Aorta (tissue), 5 donors: ENCODE data around the gene PHLDA2. TPM values are rescaled to one million over a fixed set of nuclear protein-coding genes. Genes with fewer than 3 reads are reported as not detected.

Experiments
- ATAC-seq: fragments of 200-7000 bp; cut with Tn5 transposase; one replicate; pipeline ENCODE4 v1.9.1; 2022; ENCODE audit warnings: moderate library complexity; ENCODE audit not compliant: low FRiP score
- DNase-seq, 2 donors: peaks; one replicate each; pipeline ENCODE4 v3.0.0-alpha.2; 2020
- H3K27ac ChIP-seq, 2 donors: one replicate each; pipeline ENCODE4 v1.5.1; 2013; ENCODE audit warnings: low read length in 2 of 2, mild to moderate bottlenecking in 2 of 2, moderate library complexity in 2 of 2, control low read depth in 1 of 2, inconsistent platforms in 1 of 2, low read depth in 1 of 2
- H3K27me3 ChIP-seq, 2 donors: one replicate each; pipeline ENCODE4 v1.6.1; 2013; ENCODE audit warnings: control low read depth in 1 of 2, low read length in 1 of 2, mild to moderate bottlenecking in 1 of 2, moderate library complexity in 1 of 2; ENCODE audit not compliant: insufficient read depth in 2 of 2, control insufficient read depth in 1 of 2
- H3K36me3 ChIP-seq, 2 donors: one replicate each; pipeline ENCODE4 v1.6.1; 2013; ENCODE audit warnings: control low read depth in 1 of 2, low read length in 1 of 2, mild to moderate bottlenecking in 1 of 2; ENCODE audit not compliant: insufficient read depth in 2 of 2, control insufficient read depth in 1 of 2
- H3K4me1 ChIP-seq, 2 donors: one replicate each; pipeline ENCODE4 v1.6.1; 2013; ENCODE audit warnings: low read length in 2 of 2, control low read depth in 1 of 2, mild to moderate bottlenecking in 1 of 2, moderate library complexity in 1 of 2; ENCODE audit not compliant: insufficient read depth in 2 of 2, control insufficient read depth in 1 of 2
- H3K4me3 ChIP-seq, 2 donors: one replicate each; pipeline ENCODE4 v1.5.1; 2013; ENCODE audit warnings: low read length in 2 of 2, control low read depth in 1 of 2, mild to moderate bottlenecking in 1 of 2
- H3K9me3 ChIP-seq: one replicate; pipeline ENCODE4 v1.6.1; 2013; ENCODE audit warnings: mild to moderate bottlenecking, low read length; ENCODE audit not compliant: control insufficient read depth
- WGBS, 2 donors: extraction: QIAGEN DNeasy Blood & Tissue Kit; methylation state at CpG; one replicate each; pipeline ENCODE4 v1.1.7; 2013; 5-methylcytosine and 5-hydroxymethylcytosine counted together
- intact Hi-C, 2 donors: fragments of 100-400 bp; cut with DNase I; formaldehyde crosslinking; loops; one replicate each; pipeline versions ENCODE4 v1.14.2 to v1.15.0; 2022
- polyA plus RNA-seq, 2 donors: library from polyadenylated mRNA; stranded (reverse); fragments of 200-250 nt; gene quantifications; one replicate each; pipeline ENCODE4 v1.2.3, GENCODE V29; 2013
- total RNA-seq, 2 donors: library from RNA; stranded (reverse); fragmentation: NEBNext Ultra II Directional; extraction: Animal tissue kit (Norgen Biotek cat#: 25700); gene quantifications; one replicate each; pipeline ENCODE4 v1.2.1, GENCODE V29; 2021
- donor health status: healthy with polysubstance abuse.
- donor health status: Bipolar disorder and iron deficiency.
- donor health status: DM: no; HTN: no; CAD: no.
- donor health status: DM: no; HTN: no; CAD: no.
- donor health status: DM: yes; HTN: yes; CAD: no.

PHLDA2 gene
- total and polyA plus RNA-seq, 4 donors = 6.4 to 17.2 (median 7.2) TPM

DNA sequence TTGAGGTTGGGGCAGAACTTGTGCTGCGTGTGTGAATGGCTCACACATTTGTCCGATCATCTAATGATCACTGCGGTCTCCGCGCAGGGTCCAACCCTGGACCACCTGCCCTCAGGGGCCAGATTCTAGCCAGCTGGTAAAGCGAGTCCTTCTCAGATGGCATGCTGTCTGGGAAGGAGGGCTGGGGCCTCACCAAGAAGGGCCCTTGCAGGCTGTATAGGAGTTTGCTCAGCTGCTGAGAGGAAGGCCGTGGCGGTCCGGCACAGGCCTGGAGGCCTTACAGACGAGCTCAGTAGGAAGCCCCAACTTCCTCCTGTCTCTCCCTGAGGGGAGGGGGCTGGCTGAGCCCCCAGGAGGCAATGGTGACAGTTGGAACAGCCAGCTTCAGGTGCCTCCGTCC, 13.7 kb downstream of the PHLDA2 start:
- 92 to 95% methylated on average over 11 of the region's 11 CpGs for WGBS, 2 donors
- ATAC-seq = no peak

DNA sequence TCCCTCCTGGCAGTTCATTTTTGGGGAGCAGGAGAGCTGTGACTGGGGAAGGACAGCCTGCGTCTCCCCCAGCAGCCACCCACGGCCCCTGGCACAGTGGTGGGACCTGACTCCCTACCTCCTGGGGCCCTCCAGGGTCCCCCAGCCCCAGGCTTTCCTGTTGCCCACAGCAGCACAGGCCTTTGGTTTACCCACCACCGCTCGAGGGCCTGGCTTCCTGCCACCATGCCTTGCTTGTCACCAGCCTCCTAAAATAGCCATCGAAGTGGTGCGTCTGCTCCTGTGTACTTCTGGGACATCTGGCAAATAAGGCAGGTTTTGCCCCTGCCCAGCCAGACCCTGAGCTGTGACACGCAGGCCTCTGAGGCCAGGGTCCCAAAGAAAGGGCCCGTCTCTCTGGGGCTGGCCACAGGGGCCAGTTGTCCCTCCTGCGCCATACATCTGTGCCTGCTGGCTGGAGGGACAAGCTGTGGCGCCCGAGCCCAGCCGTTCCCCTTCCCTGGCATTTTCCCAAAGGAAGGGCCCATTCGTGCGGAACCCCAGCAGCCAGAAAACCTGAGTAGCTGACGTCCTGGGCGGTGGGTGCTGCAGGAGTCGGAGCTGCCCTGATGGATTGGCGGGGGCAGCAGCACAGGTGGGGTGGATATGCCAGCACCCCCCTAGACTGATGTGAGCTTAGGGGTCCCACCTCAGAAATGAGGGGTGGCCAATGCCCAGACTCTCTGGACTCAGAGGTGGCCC, 14.6 kb downstream of the PHLDA2 start:
- no peaks in the 10 kb centered on the region for H3K4me1 ChIP-seq
- ATAC-seq (no peak), DNase-seq (no peak)
- no peaks in the 10 kb centered on the region for H3K27me3 ChIP-seq
- no peak overlapping the region for H3K4me3 ChIP-seq
- no peaks in the 10 kb centered on the region for H3K36me3 ChIP-seq
- WGBS, 2 donors = 51 to 55% methylated on average over 18 of the region's 18 CpGs
- H3K27ac ChIP-seq = no peak overlapping the region
- intact Hi-C loops = no loop called here
- no peaks in the 10 kb centered on the region for H3K9me3 ChIP-seq

More for the DNA sequence above, 13.7 kb downstream of the PHLDA2 start:
- Histone ChIP-seq H3K27ac (no peak overlapping the region), H3K4me3 (no peak overlapping the region), H3K27me3 (no peaks in the 10 kb centered on the region), H3K36me3 (no peaks in the 10 kb centered on the region), H3K4me1 (no peaks in the 10 kb centered on the region), H3K9me3 (no peaks in the 10 kb centered on the region)
- no peak for DNase-seq
- intact Hi-C loops = no loop called here

GRCh38 chr11:2913776-2914175, 15.4 kb downstream of the PHLDA2 start:
- DNase-seq = no peak
- no peak for ATAC-seq
- Histone ChIP-seq H3K4me3 (no peak overlapping the region), H3K4me1 (no peaks in the 10 kb centered on the region), H3K27me3 (no peaks in the 10 kb centered on the region), H3K36me3 (no peaks in the 10 kb centered on the region), H3K27ac (no peak overlapping the region), H3K9me3 (no peaks in the 10 kb centered on the region)
- WGBS, 2 donors = 85 to 89% methylated on average over 9 of the region's 9 CpGs
- intact Hi-C loops = no loop called here

DNA sequence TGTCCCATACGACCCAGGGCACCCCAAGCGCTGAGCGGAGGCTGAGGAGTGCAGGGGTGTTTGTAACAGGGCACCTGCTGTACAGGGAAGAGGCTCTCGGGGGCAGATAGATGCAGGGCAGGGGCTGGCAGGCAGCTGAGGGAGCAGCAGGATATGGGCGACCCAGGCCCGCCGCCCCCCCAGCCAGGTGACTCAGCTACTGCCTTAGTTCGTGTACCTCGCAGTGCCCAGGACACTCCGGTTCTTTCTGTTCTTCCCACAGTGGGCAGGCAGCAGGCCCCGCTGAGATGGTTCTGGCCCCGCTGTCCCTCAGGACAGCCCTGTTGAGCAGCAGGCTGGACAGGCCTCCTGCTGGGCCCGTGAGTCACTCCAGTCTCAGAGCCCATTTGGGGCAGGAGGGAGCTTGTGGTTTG, 16.2 kb downstream of the PHLDA2 start:
- intact Hi-C loops = no loop called here
- 86 to 91% methylated on average over 13 of the region's 13 CpGs for WGBS, 2 donors
- Histone ChIP-seq H3K27me3 (no peaks in the 10 kb centered on the region), H3K4me3 (no peak overlapping the region), H3K4me1 (no peaks in the 10 kb centered on the region), H3K27ac (no peak overlapping the region), H3K36me3 (no peaks in the 10 kb centered on the region), H3K9me3 (no peaks in the 10 kb centered on the region)
- ATAC-seq = no peak
- no peak for DNase-seq

DNA sequence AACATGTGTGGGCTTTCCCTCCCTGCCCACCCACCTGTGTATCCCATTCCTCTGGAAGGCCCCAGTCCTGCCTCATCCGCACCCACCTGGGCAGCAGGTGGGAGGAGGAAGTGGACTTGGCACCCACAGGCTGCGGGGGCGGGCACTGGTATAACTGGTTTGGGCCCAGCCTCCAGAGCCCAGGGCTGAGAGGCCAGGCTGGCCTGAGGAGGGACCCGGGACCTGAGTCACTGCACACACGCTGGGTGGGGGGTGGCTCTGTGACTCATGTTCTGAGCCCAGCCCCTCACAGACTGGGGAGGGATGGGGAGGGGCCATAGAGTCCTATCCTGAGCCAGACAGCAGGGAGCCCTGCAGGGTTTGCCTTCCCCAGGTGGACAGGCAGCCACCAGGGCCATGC, 16.7 kb downstream of the PHLDA2 start:
- intact Hi-C loops = no loop called here
- Histone ChIP-seq H3K4me1 (no peaks in the 10 kb centered on the region), H3K36me3 (no peaks in the 10 kb centered on the region), H3K27me3 (no peaks in the 10 kb centered on the region), H3K27ac (no peak overlapping the region), H3K9me3 (no peaks in the 10 kb centered on the region), H3K4me3 (no peak overlapping the region)
- ATAC-seq (peak; percentile 3), DNase-seq (peak in 1 of 2 donors; percentile 73)
- 59 to 61% methylated on average over 5 of the region's 5 CpGs for WGBS, 2 donors

GRCh38 chr11:2911785-2912391, 17.3 kb downstream of the PHLDA2 start:
- WGBS, 2 donors = 89 to 90% methylated on average over 12 of the region's 12 CpGs
- Histone ChIP-seq H3K36me3 (no peaks in the 10 kb centered on the region), H3K27me3 (no peaks in the 10 kb centered on the region), H3K27ac (no peak overlapping the region), H3K4me3 (no peak overlapping the region), H3K9me3 (no peaks in the 10 kb centered on the region), H3K4me1 (no peaks in the 10 kb centered on the region)
- intact Hi-C loops = no loop called here
- ATAC-seq (no peak), DNase-seq (no peak)

DNA sequence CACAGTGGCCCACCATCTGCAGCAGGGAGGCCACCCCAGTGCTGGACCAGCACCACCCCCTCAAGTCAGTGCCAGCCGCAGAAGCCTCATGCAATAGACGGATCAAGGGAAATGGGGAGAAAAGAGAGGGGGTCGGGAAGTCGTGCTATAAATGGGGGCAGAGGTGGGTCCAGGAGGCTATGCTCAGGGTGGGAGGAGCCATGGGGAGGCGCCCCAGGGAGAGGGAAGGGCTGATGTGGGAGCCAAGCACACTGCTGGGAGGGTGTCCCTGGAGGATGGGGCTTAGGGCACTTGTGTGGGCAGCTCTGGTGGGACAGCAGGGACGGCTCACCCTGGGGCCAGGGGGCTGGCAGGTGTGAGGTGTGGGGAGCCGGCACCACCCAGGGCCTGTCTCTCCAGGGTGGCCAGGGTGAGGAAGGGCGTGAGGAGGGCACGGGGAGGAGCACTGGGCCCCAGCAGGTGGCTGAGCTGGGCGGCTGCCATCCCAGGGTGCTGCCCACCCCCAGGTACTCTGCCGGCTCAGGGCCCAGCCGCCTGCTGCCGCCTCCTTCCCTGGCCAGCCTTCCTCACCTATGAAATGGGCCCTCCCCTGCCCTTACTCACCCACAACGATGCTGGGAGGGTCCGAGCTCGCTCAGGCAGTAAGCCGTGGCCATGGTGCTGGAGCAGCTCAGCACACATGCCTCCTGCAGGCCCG, 18.0 kb downstream of the PHLDA2 start:
- DNase-seq (no peak), ATAC-seq (no peak)
- intact Hi-C loops = no loop called here
- Histone ChIP-seq H3K27me3 (no peaks in the 10 kb centered on the region), H3K36me3 (no peaks in the 10 kb centered on the region), H3K4me3 (no peak overlapping the region), H3K27ac (no peak overlapping the region), H3K4me1 (no peaks in the 10 kb centered on the region), H3K9me3 (no peaks in the 10 kb centered on the region)
- 93 to 97% methylated on average over 17 to 18 of the region's 18 CpGs for WGBS, 2 donors

DNA sequence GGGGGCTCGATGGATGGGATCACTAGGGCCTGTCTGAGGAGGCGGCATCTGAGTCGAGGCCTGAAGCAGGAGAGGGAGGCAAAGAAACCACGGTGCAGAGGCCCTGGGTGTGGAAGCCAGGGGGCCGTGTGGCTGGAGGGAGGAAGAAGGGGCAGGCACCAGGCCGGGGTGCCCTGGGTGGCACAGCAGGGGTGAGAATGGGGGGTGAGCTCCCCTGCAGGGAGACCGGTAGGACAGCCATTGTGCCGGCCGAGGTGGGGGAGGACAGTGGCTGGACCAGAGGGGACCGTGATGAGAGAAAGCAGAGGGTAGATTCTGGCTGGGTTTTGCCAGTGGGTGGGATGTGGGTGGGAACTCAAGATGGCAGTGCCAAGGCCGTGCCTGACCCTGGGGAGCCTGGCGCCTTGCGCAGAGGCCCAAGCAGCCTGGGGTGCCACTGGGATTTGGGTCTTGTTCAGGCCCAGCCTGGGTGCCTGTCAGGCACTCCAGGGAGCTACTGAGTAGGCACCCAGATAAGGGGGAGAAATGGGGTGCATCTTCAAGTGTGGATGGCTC, 18.7 kb downstream of the PHLDA2 start:
- WGBS, 2 donors = 94 to 95% methylated on average over 13 of the region's 13 CpGs
- Histone ChIP-seq H3K4me1 (no peaks in the 10 kb centered on the region), H3K4me3 (no peak overlapping the region), H3K27ac (no peak overlapping the region), H3K36me3 (no peaks in the 10 kb centered on the region), H3K9me3 (no peaks in the 10 kb centered on the region), H3K27me3 (no peaks in the 10 kb centered on the region)
- no peak for DNase-seq
- ATAC-seq = no peak
- intact Hi-C loops = no loop called here
